ENCODE measurements around the gene KCNK3. TPM values are rescaled to one million over a fixed set of nuclear protein-coding genes. Genes with fewer than 3 reads are reported as not detected.
A peak's percentile ranks its signal among the peaks of the same experiment; 100 is the strongest.

KCNK3 gene
- total and polyA plus RNA-seq, 11 donors, result 0.61 to 12.2 (median 2.1) TPM

- no peak overlapping the region for H3K4me3 ChIP-seq
- no peaks in the 10 kb centered on the region for H3K27me3 ChIP-seq
- ATAC-seq (peak; percentile 79 to 94 (median 90)), DNase-seq (peak; percentile 90 to 95 (median 91))
- peaks cover 4 to 56% (median 41%) of the 10 kb centered on the region in 12 donors for H3K4me1 ChIP-seq
- no peak for TF ChIP-seq CTCF (IDR thresholded peaks at IDR 0.05)
- no peak for TF ChIP-seq POLR2A (IDR thresholded peaks at IDR 0.05)
- peak overlapping the region in 11 of 12 donors; percentile 58 to 91 (median 82) for H3K27ac ChIP-seq
- WGBS, 4 donors, result 21 to 39% (median 33%) methylated on average over 5 to 7 of the region's 7 CpGs
- intact Hi-C loops (cut with DNase I), result loop anchor here in 1 of 10 donors (1.0 kb wide), 1 partner anchor 28 kb away; the partner anchor contains the start of gene KCNK3
- peaks cover 0 to 5% (median 0%) of the 10 kb centered on the region in 12 donors for H3K9me3 ChIP-seq
- no peaks in the 10 kb centered on the region for H3K36me3 ChIP-seq
Measured at GRCh38 chr2:26720322-26721114, 28.0 kb downstream of the KCNK3 start.

- Histone ChIP-seq H3K9me3 (peaks cover 0 to 5% (median 0%) of the 10 kb centered on the region in 12 donors), H3K27ac (peak overlapping the region in 11 of 12 donors; percentile 58 to 91 (median 82)), H3K27me3 (no peaks in the 10 kb centered on the region), H3K4me1 (peaks cover 4 to 58% (median 41%) of the 10 kb centered on the region in 12 donors), H3K36me3 (no peaks in the 10 kb centered on the region), H3K4me3 (no peak overlapping the region)
- TF ChIP-seq POLR2A (IDR thresholded peaks at IDR 0.05), result no peak
- TF ChIP-seq CTCF (IDR thresholded peaks at IDR 0.05), result no peak
- DNase-seq, result no peak
- ATAC-seq, result no peak
- intact Hi-C loops (cut with DNase I), result no loop called here
- 82 to 88% (median 88%) methylated on average over 11 to 12 of the region's 12 CpGs for WGBS, 4 donors
Measured at GRCh38 chr2:26721115-26722032, 28.9 kb downstream of the KCNK3 start.

DNA sequence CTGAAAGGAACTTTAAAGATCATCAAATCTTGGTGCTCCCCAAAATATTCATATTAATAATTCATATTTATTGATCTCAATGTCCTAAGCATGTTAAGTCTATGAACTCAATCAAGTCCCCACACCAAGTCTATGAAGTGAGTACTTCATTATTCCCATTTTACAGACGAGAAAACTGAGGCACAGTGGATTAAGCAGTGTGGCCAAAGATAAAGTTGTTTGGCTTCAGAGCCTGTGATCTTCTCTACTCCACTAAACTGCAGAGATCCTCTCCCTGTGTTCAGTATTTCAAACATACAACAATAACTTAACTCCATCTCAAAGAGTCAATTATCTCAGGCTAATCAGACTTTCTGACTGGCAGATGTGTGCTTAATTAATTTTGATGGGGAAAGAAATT is 29.8 kb downstream of the KCNK3 start:
- no peak for DNase-seq
- 85 to 94% (median 89%) methylated on average over 1 of the region's 1 CpG for WGBS, 4 donors
- H3K36me3 ChIP-seq, result no peaks in the 10 kb centered on the region
- TF ChIP-seq POLR2A (IDR thresholded peaks at IDR 0.05) (no peak), CTCF (IDR thresholded peaks at IDR 0.05) (no peak)
- intact Hi-C loops (cut with DNase I), result no loop called here
- no peak overlapping the region for H3K4me3 ChIP-seq
- H3K27me3 ChIP-seq, result peaks cover 0 to 4% (median 0%) of the 10 kb centered on the region in 9 donors
- no peak for ATAC-seq
- H3K4me1 ChIP-seq, result peaks cover 4 to 57% (median 41%) of the 10 kb centered on the region in 12 donors
- no peaks in the 10 kb centered on the region for H3K9me3 ChIP-seq
- peak overlapping the region in 4 of 12 donors; percentile 20 to 91 (median 59) for H3K27ac ChIP-seq
